Fibroblast of gingiva (primary cell): ENCODE results near the gene UBE2L6.
"Not testable (repeated sequence)": the region's sequence is repeated elsewhere in the genome, so short reads cannot be mapped to it uniquely, and the experiment has no call there.

ENCODE experiments used
- DNase-seq: peaks from one replicate; pipeline ENCODE4 v3.0.0-alpha.2; 2011; ENCODE audit warnings: low read depth

UBE2L6 gene

DNA sequence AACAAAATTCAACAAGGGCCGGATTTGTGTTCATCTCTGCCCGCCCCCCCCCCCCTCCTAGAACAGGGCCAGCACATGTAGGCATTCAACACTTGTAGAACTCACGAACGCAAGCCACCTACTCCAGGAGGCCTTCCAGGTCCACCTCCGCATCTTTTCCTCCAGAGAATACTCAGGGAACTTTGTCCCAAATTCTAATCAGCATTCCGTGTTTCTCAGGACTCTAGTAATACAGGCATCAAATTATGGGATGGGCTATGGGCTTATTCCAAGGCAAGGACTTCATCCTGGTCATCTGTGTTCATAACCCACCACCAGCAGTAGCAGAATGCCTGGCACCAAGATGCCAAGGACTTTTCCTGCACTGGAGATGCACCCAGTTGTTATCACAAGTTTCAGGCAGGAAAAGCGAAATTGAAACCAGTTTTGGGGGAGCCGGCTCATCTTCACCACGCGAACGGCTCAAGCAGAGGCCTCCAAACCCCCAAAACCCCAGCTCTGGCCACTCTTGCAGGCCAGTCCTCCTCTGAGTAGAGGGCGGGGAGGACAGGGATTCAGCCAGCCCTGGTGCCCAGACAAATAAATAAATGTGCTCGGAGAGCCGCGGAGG lies 462 bp downstream of the UBE2L6 start:
- no peak for DNase-seq

DNA sequence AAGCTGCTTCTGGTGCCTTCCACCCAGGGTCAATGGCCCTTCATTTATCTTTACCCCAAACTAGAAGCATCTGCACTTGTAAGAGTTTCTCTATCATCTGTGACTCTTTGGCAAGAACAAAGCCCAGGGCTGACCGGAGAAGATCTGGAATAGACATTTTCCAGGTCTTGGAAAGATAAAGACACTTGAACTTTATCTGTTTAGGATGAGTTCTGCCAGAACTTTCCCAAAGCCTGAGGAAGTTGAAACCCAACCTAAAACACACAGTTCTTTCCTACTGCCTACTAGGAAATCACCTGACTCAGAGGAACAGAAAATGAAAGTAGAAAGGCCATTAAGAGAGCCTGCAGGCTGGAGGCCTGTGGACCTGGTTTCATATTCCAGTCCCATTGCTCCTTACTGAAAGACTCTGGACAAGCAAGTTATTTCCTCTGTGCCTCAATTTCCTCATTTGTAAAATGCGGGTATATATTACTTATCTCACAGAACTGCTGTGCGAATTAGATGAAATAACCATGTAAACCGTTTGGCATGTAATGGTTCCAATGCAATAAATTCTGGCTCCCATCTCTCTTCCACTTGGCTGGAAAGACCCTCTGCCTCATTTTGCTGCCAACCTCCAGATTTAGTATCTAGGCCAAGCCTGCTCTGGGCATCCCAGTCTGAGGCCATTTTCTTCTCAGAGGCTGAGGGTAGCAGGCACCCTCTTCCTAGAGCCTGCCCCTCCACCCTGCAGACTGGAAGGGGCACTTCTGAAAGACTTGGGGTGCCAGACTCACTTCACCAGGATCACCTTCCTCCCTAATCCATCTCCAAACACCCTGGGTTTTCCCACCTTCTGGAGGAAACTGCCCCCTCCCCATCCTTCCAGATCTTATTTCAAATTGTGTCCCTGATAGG lies 1.2 kb downstream of the UBE2L6 start:
- peak; percentile 44 for DNase-seq

DNA sequence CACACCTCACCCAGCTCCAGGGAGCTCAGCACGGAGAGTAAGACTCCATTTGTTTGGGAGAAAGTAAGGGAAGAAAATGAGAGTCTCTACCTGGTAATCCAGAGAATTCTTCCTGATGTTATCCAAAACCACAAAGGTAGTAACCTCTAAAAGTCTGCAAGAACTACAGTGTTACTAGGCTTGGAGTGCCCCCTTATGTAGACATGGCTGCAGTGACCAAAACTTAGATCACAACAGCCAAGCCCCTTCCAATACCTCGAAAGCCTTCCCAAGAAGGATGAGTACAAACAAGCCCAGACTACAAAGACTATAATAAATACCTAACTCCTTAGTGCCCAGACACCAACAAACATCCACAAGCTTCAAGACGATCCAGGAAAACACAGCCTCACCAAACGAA lies 4.9 kb downstream of the UBE2L6 start:
- no peak for DNase-seq

DNA sequence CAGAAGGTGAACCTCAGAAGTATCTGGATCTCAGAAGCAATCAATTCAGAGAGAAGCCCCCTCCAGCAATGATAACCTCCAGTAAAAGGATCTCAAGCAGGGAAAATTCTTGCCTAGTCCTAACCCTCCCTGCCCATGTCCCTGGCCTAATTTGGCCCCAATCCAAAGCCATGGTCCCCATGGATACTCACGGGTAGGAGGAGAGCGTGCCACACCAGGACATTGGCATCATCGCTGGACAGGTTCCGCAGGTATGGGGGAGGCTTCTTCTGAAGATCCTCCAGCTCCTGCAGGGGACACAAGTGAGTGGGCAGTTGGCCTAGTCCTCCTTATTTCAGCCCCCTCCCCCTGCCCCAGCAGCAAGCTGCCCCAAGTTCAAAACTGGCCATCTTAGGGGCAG lies 7.3 kb downstream of the UBE2L6 start:
- DNase-seq, result no peak

DNA sequence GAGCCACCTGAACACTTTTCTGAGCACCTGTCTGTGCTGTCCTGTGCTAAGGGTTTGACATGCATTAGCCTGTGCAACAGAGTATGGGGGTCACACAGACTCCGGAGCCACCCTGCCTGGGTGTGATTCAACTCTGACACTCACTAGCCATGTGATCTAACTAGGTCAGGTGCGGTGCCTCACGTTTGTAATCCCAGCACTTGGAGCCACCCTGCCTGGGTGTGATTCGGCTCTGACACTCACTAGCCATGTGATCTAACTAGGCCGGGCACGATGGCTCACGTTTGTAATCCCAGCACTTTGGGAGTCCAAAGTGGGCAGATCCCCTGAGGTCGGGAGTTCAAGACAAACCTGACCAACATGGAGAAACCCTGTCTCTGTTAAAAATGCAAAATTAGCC lies 11.4 kb downstream of the UBE2L6 start:
- DNase-seq, result no peak

DNA sequence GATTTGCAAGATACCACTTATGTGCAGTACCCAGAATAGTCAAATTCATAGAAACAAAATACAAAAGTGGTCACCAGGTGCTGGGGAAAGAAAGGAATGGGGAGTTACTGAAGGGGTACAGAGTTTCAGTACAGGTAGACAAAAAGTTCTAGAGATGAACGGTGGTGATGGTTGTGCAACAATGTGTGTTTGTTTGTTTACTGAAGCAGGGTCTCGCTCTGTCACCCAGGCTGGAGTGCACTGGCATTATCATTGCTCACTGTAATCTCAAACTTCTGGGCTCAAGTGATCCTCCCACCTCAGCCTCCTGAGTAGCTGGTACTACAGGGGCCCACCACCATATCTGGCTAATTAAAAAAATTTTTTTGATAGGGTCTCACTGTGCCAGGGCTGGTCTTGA lies 12.1 kb downstream of the UBE2L6 start:
- DNase-seq, result no peak

DNA sequence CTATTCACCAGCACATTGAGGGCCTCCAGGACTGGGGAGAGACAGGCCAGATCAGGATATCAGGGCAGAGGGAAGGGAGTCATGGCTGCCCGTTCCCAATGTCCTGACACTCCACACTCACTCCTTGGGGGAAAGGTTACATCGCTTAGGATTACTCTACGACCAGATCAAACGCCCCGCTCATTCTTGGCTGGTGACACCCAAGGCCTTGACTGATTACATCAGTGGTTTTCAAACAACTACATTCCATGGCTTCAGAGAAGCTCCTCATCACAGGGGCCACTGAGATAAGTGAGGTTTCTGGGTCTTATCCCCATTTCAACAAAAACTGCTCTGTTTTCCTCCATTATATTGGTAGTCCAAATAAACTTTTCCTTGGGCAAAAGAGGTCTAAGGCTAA lies 15.0 kb downstream of the UBE2L6 start:
- DNase-seq, result no peak

DNA sequence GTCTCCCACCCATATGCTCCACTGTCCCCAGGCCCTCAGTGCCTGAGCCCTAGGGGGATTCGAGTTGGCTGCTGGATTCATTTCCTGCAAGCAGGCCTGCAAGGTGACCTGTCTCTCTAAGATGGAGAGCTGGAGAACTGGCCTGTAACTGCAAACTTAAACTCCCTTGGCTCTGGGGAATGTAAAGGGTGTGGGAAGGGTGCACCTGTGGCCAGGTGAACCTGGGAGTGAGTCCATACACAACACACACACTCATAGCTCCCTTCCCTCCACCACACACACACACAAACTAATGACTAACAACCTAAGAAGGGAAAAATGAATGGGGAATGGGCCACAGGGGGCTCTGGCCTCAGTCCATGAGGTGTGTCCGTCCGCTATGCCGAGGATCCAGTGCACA lies 15.5 kb downstream of the UBE2L6 start:
- DNase-seq, result no peak

DNA sequence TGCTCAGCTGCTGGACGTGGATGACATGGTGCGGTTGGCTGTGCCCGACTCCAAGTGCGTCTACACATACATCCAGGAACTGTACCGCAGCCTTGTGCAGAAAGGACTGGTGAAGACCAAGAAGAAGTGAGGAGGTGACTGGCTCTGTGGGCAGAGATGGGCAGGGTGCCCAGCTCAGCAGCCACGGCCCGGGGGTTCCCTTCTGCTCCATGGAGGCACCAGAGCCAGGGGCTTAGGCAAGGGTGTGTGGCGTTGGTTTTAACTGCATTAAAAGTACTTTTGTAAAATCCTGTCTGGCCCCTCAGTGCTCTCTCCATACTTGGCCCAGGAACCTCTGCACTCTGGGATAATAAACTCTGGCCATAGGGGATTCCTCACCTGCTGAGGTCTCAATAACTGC lies 17.5 kb downstream of the UBE2L6 start:
- no peak for DNase-seq

DNA sequence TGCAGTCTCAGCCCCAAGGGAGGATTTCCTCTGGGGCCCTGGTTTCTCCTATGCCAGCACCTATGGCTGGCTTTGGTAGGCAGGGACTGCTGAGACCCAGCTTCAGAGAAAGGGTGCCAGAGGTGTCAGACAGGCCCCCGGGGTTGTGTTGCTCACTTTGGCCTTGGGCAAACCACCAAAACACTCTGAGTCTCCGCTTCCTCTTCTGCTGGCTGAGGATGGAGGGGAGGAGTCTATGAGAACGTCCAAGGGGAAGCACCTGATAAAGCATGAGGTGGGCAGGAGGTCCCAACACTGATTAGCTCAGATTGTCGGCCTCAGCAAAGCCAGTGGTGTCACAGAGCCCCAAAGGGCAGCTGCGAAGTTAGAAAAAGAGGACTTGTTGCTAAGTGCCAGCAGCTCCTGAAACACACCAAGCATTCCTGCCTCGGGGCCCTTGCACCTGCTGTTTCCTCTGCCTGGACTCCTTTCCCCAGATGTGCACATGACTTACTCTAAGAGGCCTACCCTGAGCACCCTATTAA lies 19.6 kb downstream of the UBE2L6 start:
- DNase-seq, result no peak

DNA sequence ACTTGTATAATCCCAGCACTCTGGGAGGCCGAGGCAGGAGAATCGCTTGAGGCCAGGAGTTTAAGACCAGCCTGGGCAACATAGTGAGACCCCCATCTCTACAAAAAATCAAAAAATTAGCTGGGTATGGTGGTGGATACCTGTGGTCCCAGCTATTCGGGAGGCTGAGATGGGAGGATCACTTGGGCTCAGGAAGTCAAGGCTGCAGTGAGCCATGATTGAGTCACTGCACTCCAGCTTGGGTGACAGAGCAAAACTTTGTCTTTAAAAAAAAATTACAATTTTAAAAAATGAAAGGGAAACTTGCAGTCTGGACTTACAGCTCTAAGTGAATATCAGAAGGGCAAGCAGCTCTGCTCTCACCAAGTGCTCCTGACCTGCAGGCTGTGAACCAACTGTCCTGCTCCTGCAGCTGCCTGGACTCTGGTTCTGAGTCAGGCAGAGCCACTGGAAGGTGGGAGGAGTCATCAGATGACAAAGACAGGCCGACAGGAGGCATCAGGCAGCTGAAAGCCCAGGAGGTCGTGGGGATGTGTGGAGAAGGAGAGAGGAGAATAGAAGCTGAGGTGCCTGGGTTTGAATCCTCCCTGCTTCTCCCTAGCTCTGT lies 20.5 kb downstream of the UBE2L6 start:
- DNase-seq, result peak; percentile 21

DNA sequence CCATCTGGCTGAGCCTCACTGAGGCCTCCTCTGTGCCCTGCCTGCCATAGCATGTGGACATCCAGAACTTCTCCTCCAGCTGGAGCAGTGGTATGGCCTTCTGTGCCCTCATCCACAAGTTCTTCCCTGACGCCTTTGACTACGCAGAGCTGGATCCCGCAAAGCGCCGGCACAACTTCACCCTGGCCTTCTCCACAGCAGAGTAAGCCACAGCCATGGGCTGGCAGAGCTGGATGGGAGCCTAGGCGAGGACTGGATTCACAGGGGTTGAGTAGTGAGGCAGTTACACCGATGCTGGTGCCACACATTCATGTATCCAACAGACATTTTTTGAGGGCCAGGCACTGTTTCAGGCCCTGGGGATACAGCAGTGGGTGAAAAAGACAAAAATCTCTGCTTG lies 21.0 kb downstream of the UBE2L6 start:
- no peak for DNase-seq

DNA sequence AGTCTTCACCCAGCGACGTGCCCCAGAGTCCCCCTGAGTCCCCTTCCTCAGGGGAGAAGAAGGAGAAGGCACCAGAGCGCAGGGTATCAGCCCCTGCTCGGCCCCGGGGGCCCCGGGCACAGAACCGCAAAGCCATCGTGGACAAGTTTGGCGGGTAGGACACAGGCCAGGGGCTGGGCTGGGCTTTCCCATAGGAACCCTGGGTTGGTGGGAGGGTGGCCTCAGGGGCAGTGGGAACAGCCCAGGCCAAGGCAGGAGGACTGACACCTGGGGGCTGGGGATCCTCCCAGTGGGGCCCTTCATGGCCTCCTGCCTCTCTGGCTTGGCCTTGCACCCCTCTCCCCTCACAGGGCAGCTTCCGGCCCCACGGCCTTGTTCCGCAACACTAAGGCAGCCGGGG lies 21.6 kb downstream of the UBE2L6 start:
- DNase-seq, result no peak

DNA sequence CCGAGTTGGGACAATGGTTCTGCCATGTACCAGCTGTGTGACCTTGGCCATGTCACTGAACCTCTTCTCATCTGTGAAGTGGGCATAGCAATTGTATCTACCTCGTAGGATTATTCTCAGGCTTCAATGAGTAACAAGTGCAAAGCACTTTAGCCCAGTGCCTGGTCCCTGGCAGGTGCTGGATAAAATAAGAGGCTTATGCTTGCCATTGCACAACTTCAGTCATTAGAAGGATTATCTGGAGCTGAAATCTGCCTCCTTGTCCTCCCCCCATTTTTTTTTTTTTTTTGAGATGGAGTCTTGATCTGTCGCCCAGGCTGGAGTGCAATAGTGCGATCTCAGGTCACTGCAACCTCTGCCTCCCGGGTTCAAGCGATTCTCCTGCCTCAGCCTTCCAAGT lies 22.9 kb downstream of the UBE2L6 start:
- no peak for DNase-seq

DNA sequence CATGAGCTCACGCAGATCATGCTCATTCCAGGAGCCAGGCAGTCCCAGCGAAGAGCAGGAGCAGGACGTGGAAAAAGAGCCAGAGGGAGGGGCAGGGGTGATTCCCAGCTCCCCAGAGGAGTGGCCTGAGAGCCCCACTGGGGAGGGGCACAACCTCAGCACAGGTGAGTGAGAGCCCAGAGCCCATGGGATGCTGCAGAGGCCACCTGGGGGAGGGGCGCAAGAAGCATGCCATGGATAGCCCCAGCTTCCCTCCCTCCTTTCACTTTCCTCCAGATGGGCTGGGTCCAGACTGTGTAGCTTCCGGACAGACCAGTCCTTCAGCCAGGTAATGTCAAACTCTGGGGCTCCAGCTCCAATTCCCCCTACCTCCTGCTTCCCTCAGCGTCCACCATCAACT lies 23.9 kb downstream of the UBE2L6 start:
- DNase-seq, result no peak

DNA sequence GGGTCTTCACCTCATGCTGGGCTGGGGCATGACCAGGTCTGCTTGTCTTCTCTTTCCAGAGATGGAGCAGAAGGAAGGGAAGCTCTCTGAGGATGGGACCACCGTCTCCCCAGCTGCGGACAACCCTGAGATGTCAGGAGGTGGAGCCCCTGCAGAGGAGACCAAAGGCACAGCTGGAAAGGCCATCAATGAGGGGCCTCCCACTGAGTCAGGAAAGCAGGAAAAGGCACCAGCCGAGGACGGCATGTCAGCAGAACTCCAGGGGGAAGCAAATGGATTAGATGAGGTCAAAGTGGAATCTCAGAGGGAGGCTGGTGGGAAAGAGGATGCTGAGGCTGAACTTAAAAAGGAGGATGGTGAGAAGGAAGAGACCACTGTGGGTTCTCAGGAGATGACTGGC lies 24.9 kb downstream of the UBE2L6 start:
- DNase-seq, result no peak

DNA sequence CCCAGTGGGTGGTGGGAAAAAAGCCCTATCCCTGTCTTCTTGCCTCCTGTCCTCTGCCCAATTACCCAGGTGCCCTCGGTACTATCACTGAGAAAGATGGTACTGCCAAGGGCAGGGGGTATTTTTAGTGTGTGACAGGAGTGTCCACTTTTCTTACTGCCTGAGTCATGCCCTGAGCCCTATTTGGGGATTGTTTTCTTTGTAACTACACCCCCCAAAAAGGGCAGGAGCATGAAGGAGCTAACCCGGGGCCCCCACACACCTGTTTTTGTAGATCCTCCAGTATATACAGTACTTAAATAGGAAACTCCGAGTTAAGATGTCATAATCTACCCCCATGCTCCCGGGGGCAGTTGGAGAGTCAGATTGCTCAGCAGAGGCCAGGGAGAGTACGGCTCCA lies 26.3 kb downstream of the UBE2L6 start:
- DNase-seq, result no peak

DNA sequence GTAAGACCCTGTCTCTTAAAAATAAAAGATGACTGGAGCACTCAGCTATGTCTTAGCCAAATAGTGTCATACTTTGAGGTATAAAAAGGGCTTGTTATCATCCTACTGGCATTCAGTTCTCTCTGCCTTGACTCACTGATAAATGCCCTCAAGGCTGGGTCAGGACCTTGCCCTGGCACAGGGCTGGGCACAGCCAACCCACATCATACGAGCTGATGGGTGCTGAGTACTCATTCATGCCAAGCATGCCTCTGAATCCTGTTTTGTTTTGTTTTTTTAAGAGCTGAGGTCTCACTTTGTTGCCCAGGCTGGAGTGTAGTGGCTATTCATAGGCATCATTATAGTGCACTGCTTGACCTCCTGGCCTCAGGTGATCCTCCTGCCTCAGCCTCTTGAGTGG lies 28.1 kb downstream of the UBE2L6 start:
- no peak for DNase-seq

DNA sequence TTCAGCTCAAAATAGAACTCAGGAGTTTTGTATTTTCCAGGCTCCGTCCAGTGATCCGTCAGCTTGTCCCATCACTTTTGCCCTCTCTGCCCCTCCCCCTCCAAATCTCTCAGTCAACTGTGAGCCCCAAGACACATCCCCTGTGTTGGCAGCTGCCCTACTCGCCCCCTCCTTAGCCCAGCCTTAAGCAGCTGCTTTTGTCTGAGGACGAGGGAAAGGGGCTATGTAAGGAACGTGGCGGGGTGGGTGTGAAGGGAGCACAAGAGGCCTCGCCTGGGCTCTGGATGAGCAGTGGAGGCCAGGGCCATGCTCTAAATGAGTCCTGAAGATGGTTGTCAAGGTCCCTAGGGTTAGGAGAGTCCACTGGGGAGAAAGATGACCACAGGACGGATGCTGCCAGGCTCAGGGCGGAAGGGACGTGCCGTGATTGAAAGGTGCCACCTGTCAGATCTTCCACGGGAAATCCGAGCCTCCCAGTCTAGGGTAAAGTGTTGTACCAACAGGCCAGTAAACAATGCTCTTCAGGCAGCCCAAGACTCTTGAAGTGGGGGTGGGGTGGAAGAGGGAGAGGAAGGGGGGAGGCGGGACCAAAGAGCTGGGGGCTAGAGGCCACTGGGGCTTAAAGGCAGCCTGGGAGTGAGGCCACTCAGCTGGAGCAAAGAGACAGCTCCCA lies 30.4 kb downstream of the UBE2L6 start, which contains the start of gene SMTNL1:
TSS of gene SMTNL1 (plus strand) at position 649 of the 673 bp plus-strand sequence. CDS start 5,048 bp downstream, outside the sequence.
- no peak for DNase-seq

DNA sequence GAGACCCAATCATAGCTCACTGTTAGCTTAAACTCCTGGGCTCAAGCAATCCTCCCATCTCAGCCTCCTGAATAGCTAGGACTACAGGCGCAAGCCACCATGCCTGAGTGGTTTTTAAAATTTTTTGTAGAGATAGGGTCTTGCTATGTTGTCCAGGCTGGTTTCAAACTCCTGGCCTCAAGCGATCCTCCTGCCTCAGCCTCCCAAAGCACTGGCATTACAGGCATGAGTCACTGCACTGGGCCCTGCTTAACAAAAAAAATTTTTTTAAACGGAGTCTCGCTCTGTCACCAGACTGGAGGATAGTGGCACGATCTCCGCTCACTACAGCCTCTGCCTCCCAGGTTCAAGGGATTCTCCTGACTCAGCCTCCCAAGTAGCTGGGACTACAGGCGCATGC lies 33.0 kb downstream of the UBE2L6 start:
- not testable (repeated sequence) for DNase-seq

DNA sequence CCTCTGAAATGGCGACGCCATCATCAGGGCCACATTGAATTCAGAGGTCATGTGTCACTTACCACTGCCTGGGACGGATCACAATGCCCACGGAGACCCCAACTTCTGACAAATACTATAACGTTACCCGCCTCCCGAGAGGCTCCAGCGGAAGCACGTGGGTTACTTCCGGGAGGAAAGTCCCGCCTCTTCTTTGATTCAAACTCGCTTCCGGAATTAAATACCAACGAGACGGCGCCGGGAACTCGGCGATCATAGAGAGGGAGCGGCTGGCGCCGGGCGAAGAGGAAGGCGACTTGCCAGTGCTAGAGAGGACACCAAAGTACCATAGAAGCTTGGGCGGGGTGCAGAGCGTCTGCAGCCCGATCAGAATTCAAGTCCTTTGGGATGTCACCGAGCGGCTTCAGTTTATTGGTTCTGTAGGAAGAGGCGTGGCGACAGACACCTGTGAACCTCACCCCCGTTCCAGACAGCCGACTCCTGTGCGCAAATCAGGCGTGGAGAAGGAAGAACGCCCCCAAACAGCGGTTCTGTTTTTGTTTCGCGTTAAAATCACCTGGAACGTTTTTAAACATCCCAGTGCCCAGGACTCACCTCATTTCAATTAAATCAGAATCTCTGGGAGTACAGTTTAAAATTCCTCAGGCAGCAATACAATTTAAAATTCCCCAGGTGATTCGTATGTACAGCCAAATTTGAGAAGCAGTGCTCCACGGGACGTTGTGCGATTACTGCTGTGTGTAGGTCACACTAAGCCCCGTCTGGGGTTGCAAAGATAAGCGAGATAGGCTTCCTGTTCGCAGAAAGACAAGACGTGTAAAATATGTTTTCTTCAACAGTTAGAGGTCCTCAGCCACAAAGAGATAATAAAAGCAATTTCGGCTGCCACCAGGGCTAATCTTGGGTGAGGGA lies 36.6 kb downstream of the UBE2L6 start, which contains the start of gene TIMM10:
TSS of gene TIMM10 (minus strand) at position 159 of the 912 bp plus-strand sequence. CDS start 565 bp downstream, outside the sequence.
- DNase-seq, result peak; percentile 96
